HEK293 (cell line): ENCODE data around the gene UNC5B.

ENCODE experiments used
- TCF7L2 ChIP-seq: IDR thresholded peaks from 2 replicates; pipeline ENCODE4 v1.6.1; 2011; ENCODE audit warnings: low read depth, mild to moderate bottlenecking, inconsistent platforms, low read length, moderate library complexity, borderline replicate concordance
- ZIC2 ChIP-seq: fragments of 450-650 bp; formaldehyde crosslinking; IDR thresholded peaks from 2 replicates; pipeline ENCODE4 v1.5.1; 2016; ENCODE audit warnings: missing biosample characterization, missing genetic modification characterization
- ZNF138 ChIP-seq: fragments of 450-650 bp; formaldehyde crosslinking; IDR thresholded peaks from 2 replicates; pipeline ENCODE4 v1.5.1; 2016; ENCODE audit warnings: missing biosample characterization, missing genetic modification characterization, borderline replicate concordance
- ZNF473 ChIP-seq: fragments of 450-650 bp; formaldehyde crosslinking; IDR thresholded peaks from 2 replicates; pipeline ENCODE4 v1.5.1; 2017; ENCODE audit warnings: missing biosample characterization, missing genetic modification characterization
- ZNF677 ChIP-seq: fragments of 450-650 bp; IDR thresholded peaks from 2 replicates; pipeline ENCODE4 v1.5.0; 2018; ENCODE audit warnings: missing biosample characterization, mild to moderate bottlenecking, missing genetic modification characterization, moderate library complexity
- TF ChIP-seq, protein P1 (sequence below): fragments of 450-650 bp; formaldehyde crosslinking; IDR thresholded peaks from 2 replicates; pipeline ENCODE4 v1.5.1; 2016; ENCODE audit warnings: missing biosample characterization, missing genetic modification characterization
- TF ChIP-seq, protein P2 (sequence below): fragments of 450-650 bp; formaldehyde crosslinking; IDR thresholded peaks from 2 replicates; pipeline ENCODE4 v1.5.1; 2016; ENCODE audit warnings: missing biosample characterization, missing genetic modification characterization, borderline replicate concordance
- TF ChIP-seq, protein P3 (sequence below): IDR thresholded peaks from 2 replicates; pipeline ENCODE4 v1.6.1; 2011; ENCODE audit warnings: mild to moderate bottlenecking, low read depth, low read length, borderline replicate concordance
- TF ChIP-seq, protein P4 (sequence below): fragments of 450-650 bp; IDR thresholded peaks from 2 replicates; pipeline ENCODE4 v1.5.1; 2018; ENCODE audit warnings: missing biosample characterization, missing genetic modification characterization
- TF ChIP-seq, protein P5 (sequence below): fragments of 450-650 bp; formaldehyde crosslinking; IDR thresholded peaks from 2 replicates; pipeline ENCODE4 v1.5.1; 2016; ENCODE audit warnings: missing biosample characterization, missing genetic modification characterization, low read depth
- TF ChIP-seq, protein P6 (sequence below): fragments of 450-650 bp; formaldehyde crosslinking; IDR thresholded peaks from 2 replicates; pipeline ENCODE4 v1.5.1; 2016; ENCODE audit warnings: missing biosample characterization, missing genetic modification characterization

DNA sequence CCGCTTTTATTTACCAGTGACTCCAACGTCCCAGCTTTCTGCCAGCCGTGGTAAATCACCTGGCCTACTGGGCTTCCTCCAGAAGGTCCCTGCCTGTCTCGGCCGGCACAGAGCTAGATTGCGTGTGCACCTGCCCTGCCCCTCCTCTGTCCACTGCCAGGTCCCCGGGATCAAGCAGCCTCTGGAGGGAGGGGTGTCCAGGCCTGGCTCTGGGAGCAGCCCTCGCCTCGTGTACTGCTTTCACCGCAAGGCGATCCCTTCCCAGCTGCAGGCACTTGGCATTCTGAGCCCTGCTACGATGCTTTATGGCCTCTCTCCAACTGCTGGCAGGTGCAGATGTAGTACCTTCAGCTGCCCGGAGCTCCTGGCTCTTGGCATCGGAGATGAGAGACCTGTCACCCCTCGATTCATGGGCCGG, 114.1 kb downstream of the UNC5B start:
- TF ChIP-seq, protein P1, sequence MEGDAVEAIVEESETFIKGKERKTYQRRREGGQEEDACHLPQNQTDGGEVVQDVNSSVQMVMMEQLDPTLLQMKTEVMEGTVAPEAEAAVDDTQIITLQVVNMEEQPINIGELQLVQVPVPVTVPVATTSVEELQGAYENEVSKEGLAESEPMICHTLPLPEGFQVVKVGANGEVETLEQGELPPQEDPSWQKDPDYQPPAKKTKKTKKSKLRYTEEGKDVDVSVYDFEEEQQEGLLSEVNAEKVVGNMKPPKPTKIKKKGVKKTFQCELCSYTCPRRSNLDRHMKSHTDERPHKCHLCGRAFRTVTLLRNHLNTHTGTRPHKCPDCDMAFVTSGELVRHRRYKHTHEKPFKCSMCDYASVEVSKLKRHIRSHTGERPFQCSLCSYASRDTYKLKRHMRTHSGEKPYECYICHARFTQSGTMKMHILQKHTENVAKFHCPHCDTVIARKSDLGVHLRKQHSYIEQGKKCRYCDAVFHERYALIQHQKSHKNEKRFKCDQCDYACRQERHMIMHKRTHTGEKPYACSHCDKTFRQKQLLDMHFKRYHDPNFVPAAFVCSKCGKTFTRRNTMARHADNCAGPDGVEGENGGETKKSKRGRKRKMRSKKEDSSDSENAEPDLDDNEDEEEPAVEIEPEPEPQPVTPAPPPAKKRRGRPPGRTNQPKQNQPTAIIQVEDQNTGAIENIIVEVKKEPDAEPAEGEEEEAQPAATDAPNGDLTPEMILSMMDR (tag by site-specific recombination) = no peak
- TF ChIP-seq ZIC2 (tag by site-specific recombination) (no peak), ZNF138 (tag by site-specific recombination) (no peak), TCF7L2 (no peak), ZNF677 (tag by site-specific recombination) (no peak), ZNF473 (tag by site-specific recombination) (no peak)
- TF ChIP-seq, protein P2, sequence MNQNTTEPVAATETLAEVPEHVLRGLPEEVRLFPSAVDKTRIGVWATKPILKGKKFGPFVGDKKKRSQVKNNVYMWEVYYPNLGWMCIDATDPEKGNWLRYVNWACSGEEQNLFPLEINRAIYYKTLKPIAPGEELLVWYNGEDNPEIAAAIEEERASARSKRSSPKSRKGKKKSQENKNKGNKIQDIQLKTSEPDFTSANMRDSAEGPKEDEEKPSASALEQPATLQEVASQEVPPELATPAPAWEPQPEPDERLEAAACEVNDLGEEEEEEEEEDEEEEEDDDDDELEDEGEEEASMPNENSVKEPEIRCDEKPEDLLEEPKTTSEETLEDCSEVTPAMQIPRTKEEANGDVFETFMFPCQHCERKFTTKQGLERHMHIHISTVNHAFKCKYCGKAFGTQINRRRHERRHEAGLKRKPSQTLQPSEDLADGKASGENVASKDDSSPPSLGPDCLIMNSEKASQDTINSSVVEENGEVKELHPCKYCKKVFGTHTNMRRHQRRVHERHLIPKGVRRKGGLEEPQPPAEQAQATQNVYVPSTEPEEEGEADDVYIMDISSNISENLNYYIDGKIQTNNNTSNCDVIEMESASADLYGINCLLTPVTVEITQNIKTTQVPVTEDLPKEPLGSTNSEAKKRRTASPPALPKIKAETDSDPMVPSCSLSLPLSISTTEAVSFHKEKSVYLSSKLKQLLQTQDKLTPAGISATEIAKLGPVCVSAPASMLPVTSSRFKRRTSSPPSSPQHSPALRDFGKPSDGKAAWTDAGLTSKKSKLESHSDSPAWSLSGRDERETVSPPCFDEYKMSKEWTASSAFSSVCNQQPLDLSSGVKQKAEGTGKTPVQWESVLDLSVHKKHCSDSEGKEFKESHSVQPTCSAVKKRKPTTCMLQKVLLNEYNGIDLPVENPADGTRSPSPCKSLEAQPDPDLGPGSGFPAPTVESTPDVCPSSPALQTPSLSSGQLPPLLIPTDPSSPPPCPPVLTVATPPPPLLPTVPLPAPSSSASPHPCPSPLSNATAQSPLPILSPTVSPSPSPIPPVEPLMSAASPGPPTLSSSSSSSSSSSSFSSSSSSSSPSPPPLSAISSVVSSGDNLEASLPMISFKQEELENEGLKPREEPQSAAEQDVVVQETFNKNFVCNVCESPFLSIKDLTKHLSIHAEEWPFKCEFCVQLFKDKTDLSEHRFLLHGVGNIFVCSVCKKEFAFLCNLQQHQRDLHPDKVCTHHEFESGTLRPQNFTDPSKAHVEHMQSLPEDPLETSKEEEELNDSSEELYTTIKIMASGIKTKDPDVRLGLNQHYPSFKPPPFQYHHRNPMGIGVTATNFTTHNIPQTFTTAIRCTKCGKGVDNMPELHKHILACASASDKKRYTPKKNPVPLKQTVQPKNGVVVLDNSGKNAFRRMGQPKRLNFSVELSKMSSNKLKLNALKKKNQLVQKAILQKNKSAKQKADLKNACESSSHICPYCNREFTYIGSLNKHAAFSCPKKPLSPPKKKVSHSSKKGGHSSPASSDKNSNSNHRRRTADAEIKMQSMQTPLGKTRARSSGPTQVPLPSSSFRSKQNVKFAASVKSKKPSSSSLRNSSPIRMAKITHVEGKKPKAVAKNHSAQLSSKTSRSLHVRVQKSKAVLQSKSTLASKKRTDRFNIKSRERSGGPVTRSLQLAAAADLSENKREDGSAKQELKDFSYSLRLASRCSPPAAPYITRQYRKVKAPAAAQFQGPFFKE (tag by site-specific recombination) = no peak
- TF ChIP-seq, protein P3, sequence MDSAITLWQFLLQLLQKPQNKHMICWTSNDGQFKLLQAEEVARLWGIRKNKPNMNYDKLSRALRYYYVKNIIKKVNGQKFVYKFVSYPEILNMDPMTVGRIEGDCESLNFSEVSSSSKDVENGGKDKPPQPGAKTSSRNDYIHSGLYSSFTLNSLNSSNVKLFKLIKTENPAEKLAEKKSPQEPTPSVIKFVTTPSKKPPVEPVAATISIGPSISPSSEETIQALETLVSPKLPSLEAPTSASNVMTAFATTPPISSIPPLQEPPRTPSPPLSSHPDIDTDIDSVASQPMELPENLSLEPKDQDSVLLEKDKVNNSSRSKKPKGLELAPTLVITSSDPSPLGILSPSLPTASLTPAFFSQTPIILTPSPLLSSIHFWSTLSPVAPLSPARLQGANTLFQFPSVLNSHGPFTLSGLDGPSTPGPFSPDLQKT = no peak
- TF ChIP-seq, protein P4, sequence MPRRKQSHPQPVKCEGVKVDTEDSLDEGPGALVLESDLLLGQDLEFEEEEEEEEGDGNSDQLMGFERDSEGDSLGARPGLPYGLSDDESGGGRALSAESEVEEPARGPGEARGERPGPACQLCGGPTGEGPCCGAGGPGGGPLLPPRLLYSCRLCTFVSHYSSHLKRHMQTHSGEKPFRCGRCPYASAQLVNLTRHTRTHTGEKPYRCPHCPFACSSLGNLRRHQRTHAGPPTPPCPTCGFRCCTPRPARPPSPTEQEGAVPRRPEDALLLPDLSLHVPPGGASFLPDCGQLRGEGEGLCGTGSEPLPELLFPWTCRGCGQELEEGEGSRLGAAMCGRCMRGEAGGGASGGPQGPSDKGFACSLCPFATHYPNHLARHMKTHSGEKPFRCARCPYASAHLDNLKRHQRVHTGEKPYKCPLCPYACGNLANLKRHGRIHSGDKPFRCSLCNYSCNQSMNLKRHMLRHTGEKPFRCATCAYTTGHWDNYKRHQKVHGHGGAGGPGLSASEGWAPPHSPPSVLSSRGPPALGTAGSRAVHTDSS = no peak
- TF ChIP-seq, protein P5, sequence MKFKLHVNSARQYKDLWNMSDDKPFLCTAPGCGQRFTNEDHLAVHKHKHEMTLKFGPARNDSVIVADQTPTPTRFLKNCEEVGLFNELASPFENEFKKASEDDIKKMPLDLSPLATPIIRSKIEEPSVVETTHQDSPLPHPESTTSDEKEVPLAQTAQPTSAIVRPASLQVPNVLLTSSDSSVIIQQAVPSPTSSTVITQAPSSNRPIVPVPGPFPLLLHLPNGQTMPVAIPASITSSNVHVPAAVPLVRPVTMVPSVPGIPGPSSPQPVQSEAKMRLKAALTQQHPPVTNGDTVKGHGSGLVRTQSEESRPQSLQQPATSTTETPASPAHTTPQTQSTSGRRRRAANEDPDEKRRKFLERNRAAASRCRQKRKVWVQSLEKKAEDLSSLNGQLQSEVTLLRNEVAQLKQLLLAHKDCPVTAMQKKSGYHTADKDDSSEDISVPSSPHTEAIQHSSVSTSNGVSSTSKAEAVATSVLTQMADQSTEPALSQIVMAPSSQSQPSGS = no peak
- TF ChIP-seq, protein P6, sequence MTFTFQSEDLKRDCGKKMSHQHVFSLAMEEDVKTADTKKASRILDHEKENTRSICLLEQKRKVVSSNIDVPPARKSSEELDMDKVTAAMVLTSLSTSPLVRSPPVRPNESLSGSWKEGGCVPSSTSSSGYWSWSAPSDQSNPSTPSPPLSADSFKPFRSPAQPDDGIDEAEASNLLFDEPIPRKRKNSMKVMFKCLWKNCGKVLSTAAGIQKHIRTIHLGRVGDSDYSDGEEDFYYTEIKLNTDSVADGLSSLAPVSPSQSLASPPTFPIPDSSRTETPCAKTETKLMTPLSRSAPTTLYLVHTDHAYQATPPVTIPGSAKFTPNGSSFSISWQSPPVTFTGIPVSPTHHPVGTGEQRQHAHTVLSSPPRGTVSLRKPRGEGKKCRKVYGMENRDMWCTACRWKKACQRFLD (tag by site-specific recombination) = no peak
